Measurements from ENCODE around the gene OSTN. TPM values are rescaled to one million over a fixed set of nuclear protein-coding genes. Genes with fewer than 3 reads are reported as not detected.

Gene OSTN, protein sequence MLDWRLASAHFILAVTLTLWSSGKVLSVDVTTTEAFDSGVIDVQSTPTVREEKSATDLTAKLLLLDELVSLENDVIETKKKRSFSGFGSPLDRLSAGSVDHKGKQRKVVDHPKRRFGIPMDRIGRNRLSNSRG
- polyA plus RNA-seq: under 1 TPM in 1 of 4 donors, not detected in 3; 0.01 TPM
- long read RNA-seq, donor 1: 0 reads
- long read RNA-seq, donor 2: 0 reads
- long read RNA-seq, donor 3: 0 reads
- long read RNA-seq, donor 4: 0 reads
- long read RNA-seq, donor 5: 0 reads
- long read RNA-seq, donor 6: 0 reads
- long read RNA-seq, donor 7: 0 reads
- long read RNA-seq, donor 8: 0 reads
- long read RNA-seq, donor 9: 0 reads
- long read RNA-seq, donor 10: 0 reads

DNA sequence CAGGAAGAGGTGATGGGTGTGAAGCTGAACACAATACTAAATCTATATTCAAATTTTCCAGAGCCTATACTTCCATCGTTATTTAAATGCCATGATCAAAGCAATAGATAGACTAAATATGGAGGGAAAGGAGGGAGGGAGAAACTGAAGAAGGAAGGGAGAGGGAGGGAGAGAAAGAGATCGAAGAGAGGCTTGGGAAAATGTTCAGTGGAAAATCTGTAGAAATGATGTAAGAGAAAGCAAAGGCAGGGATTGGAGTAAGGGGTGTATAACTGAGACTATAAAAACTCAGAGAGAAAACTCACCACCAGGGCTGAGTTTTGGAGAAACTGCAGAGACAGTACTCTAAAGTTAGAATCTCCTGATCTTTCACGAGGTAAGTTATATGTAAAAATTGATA lies at the start of gene OSTN:
Gene OSTN (plus strand): TSS at position 310 of the 400 bp plus-strand sequence. CDS start 13,292 bp downstream, outside the sequence.
- Histone ChIP-seq H3K4me3 (ENCODE audit: low read depth in 1 of 3, low read length in 3 of 3) (no peak within 1 kb of the TSS), H3K27me3 (ENCODE audit: control insufficient read depth in 3 of 3, insufficient read depth in 3 of 3, low read length in 3 of 3) (no peaks in the 10 kb centered on the region), H3K4me1 (ENCODE audit: control insufficient read depth in 3 of 3, insufficient read depth in 2 of 3, low read depth in 1 of 3, low read length in 2 of 3) (no peaks in the 10 kb centered on the region), H3K27ac (ENCODE audit: low read depth in 1 of 3, low read length in 2 of 3) (no peak within 1 kb of the TSS), H3K9me3 (ENCODE audit: control insufficient read depth in 2 of 2, insufficient read depth in 1 of 2, low read depth in 1 of 2, low read length in 1 of 2) (no peaks in the 10 kb centered on the region), H3K36me3 (ENCODE audit: control insufficient read depth in 3 of 3, insufficient read depth in 2 of 3, low read depth in 1 of 3, low read length in 3 of 3) (no peaks in the 10 kb centered on the region)
- FAIRE-seq (no peak), DNase-seq (no peak)
- WGBS, 3 donors: 63 to 78% (median 66%) methylated on average over 3 of the region's 3 CpGs

DNA sequence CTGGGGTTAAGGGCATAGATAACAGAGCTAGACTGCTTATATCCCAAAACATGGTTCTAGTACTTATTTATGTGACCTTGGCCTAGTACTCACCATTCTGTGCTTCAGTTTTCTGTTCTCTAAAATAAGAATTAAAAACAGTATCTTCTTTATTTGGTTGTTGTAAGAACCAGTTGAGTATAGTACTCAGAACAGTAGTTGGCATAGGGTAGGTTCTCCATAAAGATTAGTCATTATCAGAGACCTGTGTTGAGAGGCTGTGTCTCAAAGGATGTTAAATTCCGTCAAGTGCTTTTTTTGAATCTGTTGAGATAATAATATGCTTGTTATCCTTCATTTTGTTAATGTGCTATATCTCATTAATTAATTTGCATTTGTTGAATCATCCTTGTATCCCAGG lies 47.4 kb upstream of the OSTN start:
- Histone ChIP-seq H3K27ac (ENCODE audit: low read depth in 1 of 3, low read length in 2 of 3) (no peak overlapping the region), H3K4me3 (ENCODE audit: low read depth in 1 of 3, low read length in 3 of 3) (no peak overlapping the region)

DNA sequence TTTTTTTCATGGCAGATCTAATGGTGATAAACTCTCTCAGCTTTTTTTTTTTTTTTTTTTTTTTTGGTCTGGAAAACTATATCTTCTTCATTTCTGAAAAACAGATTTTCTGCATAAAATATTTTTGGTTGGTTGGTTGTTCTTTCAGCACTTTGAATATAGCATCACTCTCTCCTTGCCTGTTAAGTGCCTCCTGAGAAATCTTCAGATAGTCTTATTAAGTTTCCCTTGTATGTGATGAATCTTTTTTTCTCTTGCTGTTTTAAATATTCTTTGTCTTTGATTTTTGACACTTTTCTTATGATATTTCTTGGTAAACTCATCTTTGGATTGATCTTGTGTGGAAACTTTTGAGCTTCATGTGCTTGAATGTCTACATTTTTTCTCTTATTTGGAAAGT lies 44.2 kb upstream of the OSTN start:
- DNase-seq (no peak), FAIRE-seq (no peak)
- Histone ChIP-seq H3K4me3 (ENCODE audit: low read depth in 1 of 3, low read length in 3 of 3) (no peak overlapping the region), H3K27ac (ENCODE audit: low read depth in 1 of 3, low read length in 2 of 3) (no peak overlapping the region), H3K36me3 (ENCODE audit: control insufficient read depth in 3 of 3, insufficient read depth in 2 of 3, low read depth in 1 of 3, low read length in 3 of 3) (no peaks in the 10 kb centered on the region), H3K9me3 (ENCODE audit: control insufficient read depth in 2 of 2, insufficient read depth in 1 of 2, low read depth in 1 of 2, low read length in 1 of 2) (peaks cover 0 to 5% of the 10 kb centered on the region in 2 donors), H3K4me1 (ENCODE audit: control insufficient read depth in 3 of 3, insufficient read depth in 2 of 3, low read depth in 1 of 3, low read length in 2 of 3) (no peaks in the 10 kb centered on the region), H3K27me3 (ENCODE audit: control insufficient read depth in 3 of 3, insufficient read depth in 3 of 3, low read length in 3 of 3) (no peaks in the 10 kb centered on the region)

More for the DNA sequence above, 47.4 kb upstream of the OSTN start:
- no peaks in the 10 kb centered on the region for H3K4me1 ChIP-seq (ENCODE audit: control insufficient read depth in 3 of 3, insufficient read depth in 2 of 3, low read depth in 1 of 3, low read length in 2 of 3)
- H3K36me3 ChIP-seq (ENCODE audit: control insufficient read depth in 3 of 3, insufficient read depth in 2 of 3, low read depth in 1 of 3, low read length in 3 of 3): no peaks in the 10 kb centered on the region
- 86 to 90% (median 87%) methylated on average over 1 of the region's 1 CpG for WGBS, 3 donors
- no peak for FAIRE-seq
- no peaks in the 10 kb centered on the region for H3K27me3 ChIP-seq (ENCODE audit: control insufficient read depth in 3 of 3, insufficient read depth in 3 of 3, low read length in 3 of 3)
- H3K9me3 ChIP-seq (ENCODE audit: control insufficient read depth in 2 of 2, insufficient read depth in 1 of 2, low read depth in 1 of 2, low read length in 1 of 2): peaks cover 0 to 5% of the 10 kb centered on the region in 2 donors
- no peak for DNase-seq

DNA sequence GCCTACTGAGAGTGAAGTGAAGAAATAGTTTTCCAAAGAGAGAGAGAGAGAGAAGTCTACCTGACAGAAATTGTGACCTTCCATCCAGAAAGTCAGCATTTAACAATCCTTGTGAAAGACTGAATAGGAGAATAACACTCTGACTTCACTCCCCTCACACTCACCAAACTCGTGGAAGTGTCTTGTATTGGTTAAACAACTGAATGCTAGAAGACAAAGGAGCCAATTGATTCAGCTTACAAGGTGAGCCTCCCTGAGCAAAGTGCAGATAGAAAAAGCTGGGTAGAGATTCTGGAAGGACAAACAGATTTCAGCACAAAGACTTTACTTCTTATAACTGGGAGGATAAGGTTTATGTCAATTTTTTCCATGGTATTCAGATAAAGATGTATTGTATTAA lies 40.8 kb upstream of the OSTN start:
- DNase-seq (no peak), FAIRE-seq (no peak)
- no peaks in the 10 kb centered on the region for H3K36me3 ChIP-seq (ENCODE audit: control insufficient read depth in 3 of 3, insufficient read depth in 2 of 3, low read depth in 1 of 3, low read length in 3 of 3)
- H3K27me3 ChIP-seq (ENCODE audit: control insufficient read depth in 3 of 3, insufficient read depth in 3 of 3, low read length in 3 of 3): no peaks in the 10 kb centered on the region
- 12 to 45% (median 13%) methylated on average over 1 of the region's 1 CpG for WGBS, 3 donors
- no peaks in the 10 kb centered on the region for H3K4me1 ChIP-seq (ENCODE audit: control insufficient read depth in 3 of 3, insufficient read depth in 2 of 3, low read depth in 1 of 3, low read length in 2 of 3)
- no peak overlapping the region for H3K4me3 ChIP-seq (ENCODE audit: low read depth in 1 of 3, low read length in 3 of 3)
- no peak overlapping the region for H3K27ac ChIP-seq (ENCODE audit: low read depth in 1 of 3, low read length in 2 of 3)
- H3K9me3 ChIP-seq (ENCODE audit: control insufficient read depth in 2 of 2, insufficient read depth in 1 of 2, low read depth in 1 of 2, low read length in 1 of 2): peaks cover 0 to 5% of the 10 kb centered on the region in 2 donors

DNA sequence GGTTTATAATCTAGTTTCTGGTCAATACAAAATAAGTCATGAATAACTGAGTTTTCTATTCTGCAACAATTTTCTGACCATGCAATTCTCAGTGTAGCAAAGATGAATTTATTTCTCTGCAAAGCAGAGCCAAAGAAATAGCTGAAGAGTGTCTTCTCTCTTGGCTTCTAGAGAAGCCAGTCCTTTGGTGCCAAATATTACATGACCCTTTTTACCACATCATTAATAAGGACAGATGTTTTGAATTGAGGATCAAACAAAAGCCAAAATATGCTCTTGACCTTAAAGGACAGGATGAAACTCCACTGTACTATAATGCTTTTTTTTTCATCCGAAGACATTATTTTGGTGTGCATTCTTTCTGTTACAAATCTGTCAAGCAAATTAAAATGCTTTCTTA lies 40.2 kb upstream of the OSTN start:
- H3K4me1 ChIP-seq (ENCODE audit: control insufficient read depth in 3 of 3, insufficient read depth in 2 of 3, low read depth in 1 of 3, low read length in 2 of 3): no peaks in the 10 kb centered on the region
- DNase-seq (no peak), FAIRE-seq (no peak)
- H3K36me3 ChIP-seq (ENCODE audit: control insufficient read depth in 3 of 3, insufficient read depth in 2 of 3, low read depth in 1 of 3, low read length in 3 of 3): no peaks in the 10 kb centered on the region
- no peak overlapping the region for H3K27ac ChIP-seq (ENCODE audit: low read depth in 1 of 3, low read length in 2 of 3)
- no peak overlapping the region for H3K4me3 ChIP-seq (ENCODE audit: low read depth in 1 of 3, low read length in 3 of 3)
- WGBS, 3 donors: 79 to 85% (median 84%) methylated on average over 1 of the region's 1 CpG
- no peaks in the 10 kb centered on the region for H3K27me3 ChIP-seq (ENCODE audit: control insufficient read depth in 3 of 3, insufficient read depth in 3 of 3, low read length in 3 of 3)
- H3K9me3 ChIP-seq (ENCODE audit: control insufficient read depth in 2 of 2, insufficient read depth in 1 of 2, low read depth in 1 of 2, low read length in 1 of 2): peaks cover 0 to 5% of the 10 kb centered on the region in 2 donors

DNA sequence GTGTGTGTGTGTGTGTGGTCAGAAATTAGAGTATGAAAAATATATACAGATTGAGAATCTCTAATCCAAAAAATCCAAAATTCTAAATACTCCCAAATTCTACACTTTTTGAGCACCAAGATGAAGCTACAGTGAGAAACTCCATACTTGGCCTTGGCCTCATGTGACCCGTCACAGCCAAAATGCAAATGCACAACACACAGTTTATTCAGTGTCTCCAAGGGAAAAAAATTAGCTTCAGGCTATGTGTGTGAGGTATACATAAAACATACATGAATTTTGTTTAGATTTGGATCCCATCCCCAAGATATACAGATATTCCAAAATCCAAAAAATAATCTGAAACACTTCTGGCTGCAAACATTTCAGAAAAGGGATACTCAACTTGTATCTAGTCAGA lies 33.2 kb upstream of the OSTN start:
- WGBS, 3 donors: 94 to 100% (median 94%) methylated on average over 1 of the region's 1 CpG
- no peak for DNase-seq
- no peak for FAIRE-seq

DNA sequence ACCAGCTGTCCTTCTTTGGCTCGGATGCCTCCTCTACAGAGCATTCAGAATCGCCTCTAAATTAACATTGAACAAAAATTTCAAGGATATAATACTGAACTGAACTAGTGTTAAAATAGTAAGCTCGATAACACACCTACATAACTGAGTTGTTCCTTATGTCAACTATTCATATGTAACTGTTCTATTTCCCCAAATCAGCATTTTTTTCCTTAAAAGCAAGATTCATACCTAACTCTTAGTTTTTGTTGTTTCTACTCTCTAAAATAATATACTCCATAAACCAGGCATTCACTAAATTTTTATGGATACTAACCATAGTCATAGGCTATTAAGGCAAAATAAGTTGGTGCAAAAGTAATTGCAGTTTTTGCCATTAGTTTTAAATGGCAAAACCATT lies 32.7 kb upstream of the OSTN start:
- no peaks in the 10 kb centered on the region for H3K9me3 ChIP-seq (ENCODE audit: control insufficient read depth in 2 of 2, insufficient read depth in 1 of 2, low read depth in 1 of 2, low read length in 1 of 2)
- 55 to 78% (median 73%) methylated on average over 3 of the region's 3 CpGs for WGBS, 3 donors
- H3K4me1 ChIP-seq (ENCODE audit: control insufficient read depth in 3 of 3, insufficient read depth in 2 of 3, low read depth in 1 of 3, low read length in 2 of 3): no peaks in the 10 kb centered on the region
- FAIRE-seq: no peak
- no peak overlapping the region for H3K27ac ChIP-seq (ENCODE audit: low read depth in 1 of 3, low read length in 2 of 3)
- no peaks in the 10 kb centered on the region for H3K36me3 ChIP-seq (ENCODE audit: control insufficient read depth in 3 of 3, insufficient read depth in 2 of 3, low read depth in 1 of 3, low read length in 3 of 3)
- no peak overlapping the region for H3K4me3 ChIP-seq (ENCODE audit: low read depth in 1 of 3, low read length in 3 of 3)
- DNase-seq: no peak
- H3K27me3 ChIP-seq (ENCODE audit: control insufficient read depth in 3 of 3, insufficient read depth in 3 of 3, low read length in 3 of 3): no peaks in the 10 kb centered on the region

More for the DNA sequence above, 33.2 kb upstream of the OSTN start:
- H3K27me3 ChIP-seq (ENCODE audit: control insufficient read depth in 3 of 3, insufficient read depth in 3 of 3, low read length in 3 of 3): no peaks in the 10 kb centered on the region
- H3K4me1 ChIP-seq (ENCODE audit: control insufficient read depth in 3 of 3, insufficient read depth in 2 of 3, low read depth in 1 of 3, low read length in 2 of 3): no peaks in the 10 kb centered on the region
- no peaks in the 10 kb centered on the region for H3K9me3 ChIP-seq (ENCODE audit: control insufficient read depth in 2 of 2, insufficient read depth in 1 of 2, low read depth in 1 of 2, low read length in 1 of 2)
- no peak overlapping the region for H3K27ac ChIP-seq (ENCODE audit: low read depth in 1 of 3, low read length in 2 of 3)
- H3K36me3 ChIP-seq (ENCODE audit: control insufficient read depth in 3 of 3, insufficient read depth in 2 of 3, low read depth in 1 of 3, low read length in 3 of 3): no peaks in the 10 kb centered on the region
- no peak overlapping the region for H3K4me3 ChIP-seq (ENCODE audit: low read depth in 1 of 3, low read length in 3 of 3)

DNA sequence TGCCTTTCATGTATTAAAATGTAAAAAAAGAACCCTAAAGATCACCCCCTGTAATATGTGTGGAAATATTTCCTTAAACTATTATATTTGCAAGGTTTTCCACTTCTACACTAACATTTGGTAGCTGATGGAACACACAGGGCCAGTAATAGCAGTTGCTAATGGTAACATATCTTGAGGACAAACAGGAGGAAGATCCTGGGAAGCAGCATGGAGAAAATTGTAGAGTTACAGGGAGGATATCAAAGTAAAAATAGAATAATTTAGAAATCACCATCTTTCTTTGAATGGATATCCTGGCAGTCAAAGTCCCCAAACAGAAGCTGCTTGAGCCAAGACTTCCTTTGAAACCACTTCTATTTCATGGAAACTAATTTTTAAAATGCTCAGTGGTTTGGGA lies 29.5 kb upstream of the OSTN start:
- H3K4me3 ChIP-seq (ENCODE audit: low read depth in 1 of 3, low read length in 3 of 3): no peak overlapping the region
- H3K9me3 ChIP-seq (ENCODE audit: control insufficient read depth in 2 of 2, insufficient read depth in 1 of 2, low read depth in 1 of 2, low read length in 1 of 2): no peaks in the 10 kb centered on the region
- H3K4me1 ChIP-seq (ENCODE audit: control insufficient read depth in 3 of 3, insufficient read depth in 2 of 3, low read depth in 1 of 3, low read length in 2 of 3): no peaks in the 10 kb centered on the region
- DNase-seq: no peak
- H3K27ac ChIP-seq (ENCODE audit: low read depth in 1 of 3, low read length in 2 of 3): no peak overlapping the region
- H3K36me3 ChIP-seq (ENCODE audit: control insufficient read depth in 3 of 3, insufficient read depth in 2 of 3, low read depth in 1 of 3, low read length in 3 of 3): no peaks in the 10 kb centered on the region
- no peak for FAIRE-seq
- H3K27me3 ChIP-seq (ENCODE audit: control insufficient read depth in 3 of 3, insufficient read depth in 3 of 3, low read length in 3 of 3): no peaks in the 10 kb centered on the region

DNA sequence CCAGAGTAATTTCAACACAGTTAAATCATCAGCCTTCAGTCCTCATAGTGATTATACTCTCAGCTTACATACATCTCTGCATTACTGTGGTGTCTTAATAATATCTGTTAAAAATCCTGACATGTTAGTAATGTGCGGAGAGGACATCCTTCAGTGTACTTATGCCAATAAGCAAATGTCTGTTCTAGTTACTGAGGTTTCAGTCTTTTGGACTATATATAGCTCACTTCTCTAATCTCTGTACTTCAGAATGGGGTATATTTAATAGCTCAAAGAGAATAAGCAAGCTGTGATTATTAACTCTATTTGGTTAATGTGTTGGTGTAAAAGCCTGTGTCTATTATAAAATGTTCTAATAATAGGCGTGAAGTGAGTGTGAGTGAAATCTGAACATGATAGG lies 28.9 kb upstream of the OSTN start:
- Histone ChIP-seq H3K4me1 (ENCODE audit: control insufficient read depth in 3 of 3, insufficient read depth in 2 of 3, low read depth in 1 of 3, low read length in 2 of 3) (no peaks in the 10 kb centered on the region), H3K27ac (ENCODE audit: low read depth in 1 of 3, low read length in 2 of 3) (no peak overlapping the region), H3K4me3 (ENCODE audit: low read depth in 1 of 3, low read length in 3 of 3) (no peak overlapping the region), H3K27me3 (ENCODE audit: control insufficient read depth in 3 of 3, insufficient read depth in 3 of 3, low read length in 3 of 3) (no peaks in the 10 kb centered on the region), H3K36me3 (ENCODE audit: control insufficient read depth in 3 of 3, insufficient read depth in 2 of 3, low read depth in 1 of 3, low read length in 3 of 3) (no peaks in the 10 kb centered on the region), H3K9me3 (ENCODE audit: control insufficient read depth in 2 of 2, insufficient read depth in 1 of 2, low read depth in 1 of 2, low read length in 1 of 2) (no peaks in the 10 kb centered on the region)
- DNase-seq (no peak), FAIRE-seq (no peak)
- WGBS, 3 donors: 49 to 88% (median 77%) methylated on average over 2 of the region's 2 CpGs
